ENCODE results near the gene ASNSD1.

- TF ChIP-seq CTCF (IDR thresholded peaks at IDR 0.05 in 8 of 11, conservative IDR thresholded peaks at IDR 0.05 in 3 of 11) (no peak), POLR2A (IDR thresholded peaks at IDR 0.05) (no peak)
Measured at GRCh38 chr2:189700681-189701080, 39.4 kb downstream of the ASNSD1 start.

All from spleen (tissue), 7 donors.